Activated CD4-positive, alpha-beta T cell treated with anti-CD3 and anti-CD28 coated beads for 1 hour (primary cell): ENCODE measurements around the gene MAL.
"Not testable (repeated sequence)": the region's sequence is repeated elsewhere in the genome, so short reads cannot be mapped to it uniquely, and the experiment has no call there.

Source experiments
- DNase-seq: peaks from one replicate; pipeline ENCODE4 v3.0.0-alpha.2; 2020

The MAL gene

GRCh38 chr2:95068256-95068655, 42.7 kb downstream of the MAL start:
- DNase-seq, result no peak

GRCh38 chr2:95069465-95069864, 44.0 kb downstream of the MAL start:
- no peak for DNase-seq

GRCh38 chr2:95071856-95072255, 46.3 kb downstream of the MAL start:
- DNase-seq, result no peak

GRCh38 chr2:95072424-95072823, 46.9 kb downstream of the MAL start:
- DNase-seq, result no peak

GRCh38 chr2:95073856-95074662, 48.6 kb downstream of the MAL start:
- no peak for DNase-seq

GRCh38 chr2:95074663-95075439, 49.3 kb downstream of the MAL start:
- DNase-seq, result peak; percentile 51

- DNase-seq, result no peak
These were observed 50.1 kb downstream of the MAL start for GRCh38 chr2:95075440-95076132.

GRCh38 chr2:95076705-95077529, 51.4 kb downstream of the MAL start:
- DNase-seq, result peak; percentile 83

- DNase-seq, result no peak
These were observed 52.0 kb downstream of the MAL start for GRCh38 chr2:95077530-95077825.

- no peak for DNase-seq
These were observed 52.5 kb downstream of the MAL start for GRCh38 chr2:95077861-95078603.

GRCh38 chr2:95079199-95079683, 53.7 kb downstream of the MAL start:
- DNase-seq, result no peak

- DNase-seq, result no peak
These were observed 57.0 kb downstream of the MAL start for GRCh38 chr2:95082477-95082876.

GRCh38 chr2:95086017-95086416, 60.5 kb downstream of the MAL start:
- no peak for DNase-seq

- DNase-seq, result no peak
These were observed 61.9 kb downstream of the MAL start for GRCh38 chr2:95087379-95087778.

- DNase-seq, result no peak
These were observed 66.5 kb downstream of the MAL start for GRCh38 chr2:95091885-95092555.

- not testable (repeated sequence) for DNase-seq
These were observed 72.8 kb downstream of the MAL start for GRCh38 chr2:95098273-95098672.

GRCh38 chr2:95099910-95100309, 74.4 kb downstream of the MAL start:
- no peak for DNase-seq
